ENCODE measurements around the gene DRC7. TPM values are rescaled to one million over a fixed set of nuclear protein-coding genes. Genes with fewer than 3 reads are reported as not detected.
"Not testable (repeated sequence)": the region's sequence is repeated elsewhere in the genome, so short reads cannot be mapped to it uniquely, and the experiment has no call there.

Gene DRC7
- total RNA-seq, 1 experiment from 2014 or later: not detected

DNA sequence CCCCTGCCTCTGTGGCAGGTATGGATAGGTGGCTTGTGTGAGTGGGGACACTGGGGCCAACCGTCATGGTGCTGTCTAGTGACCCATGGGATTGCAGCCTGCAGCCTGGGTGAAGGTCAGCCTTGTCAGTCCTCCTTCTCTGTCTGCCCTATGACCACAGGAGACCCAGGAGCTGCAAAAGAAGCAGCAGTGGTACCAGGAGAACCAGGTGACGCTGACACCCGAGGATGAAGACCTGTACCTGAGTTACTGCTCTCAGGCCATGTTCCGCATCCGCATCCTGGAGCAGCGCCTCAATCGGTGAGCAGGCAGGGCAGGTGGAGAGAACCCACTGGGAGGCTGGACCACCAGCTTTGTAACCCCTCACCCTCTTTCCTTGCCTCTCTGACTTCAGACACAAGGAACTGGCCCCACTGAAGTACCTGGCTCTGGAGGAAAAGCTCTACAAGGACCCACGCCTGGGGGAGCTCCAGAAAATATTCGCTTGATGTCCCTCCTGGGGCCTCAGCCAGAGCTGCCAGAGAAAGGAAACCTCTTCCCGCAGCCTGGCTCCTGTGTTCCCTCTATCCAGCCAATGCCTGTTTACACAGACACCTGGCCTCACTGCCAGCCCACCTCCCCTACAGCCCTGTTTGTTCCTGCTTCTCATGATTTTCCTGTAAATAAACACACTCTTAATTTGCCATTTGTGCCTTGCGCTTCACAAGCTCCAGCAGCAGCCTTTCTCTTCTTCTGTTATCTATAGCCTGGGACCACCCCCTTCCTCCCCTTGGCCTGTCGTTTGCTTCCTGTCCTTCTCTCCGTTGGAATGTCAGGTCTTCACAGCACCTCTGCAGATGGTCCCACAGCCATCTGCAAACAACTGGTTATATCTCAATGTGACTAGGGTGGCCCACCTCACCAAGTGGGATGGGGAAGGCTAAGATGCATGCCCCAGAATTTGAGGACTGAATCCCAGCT is 36.4 kb downstream of the DRC7 start:
- DNase-seq (ENCODE audit: extremely low read depth, low read depth): no peak

DNA sequence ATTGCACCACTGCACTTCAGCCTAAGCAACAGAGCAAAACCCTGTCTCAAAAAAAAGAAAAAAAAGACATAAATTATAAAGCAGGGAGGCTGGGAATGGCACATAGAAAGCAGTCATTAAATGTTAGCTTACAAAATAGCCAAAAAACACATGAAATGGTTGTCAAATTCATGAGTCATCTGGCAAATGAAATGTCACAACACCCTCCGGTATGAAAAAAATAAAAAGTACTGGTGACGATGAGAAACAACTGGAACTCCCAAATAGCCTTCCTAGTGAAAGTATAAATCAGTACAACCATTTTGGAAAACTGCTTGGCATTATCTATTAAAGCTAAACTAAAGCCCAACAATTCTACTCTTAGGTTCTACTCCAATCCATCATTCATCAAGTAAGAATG is 37.4 kb downstream of the DRC7 start:
- no peak for DNase-seq (ENCODE audit: extremely low read depth, low read depth)

DNA sequence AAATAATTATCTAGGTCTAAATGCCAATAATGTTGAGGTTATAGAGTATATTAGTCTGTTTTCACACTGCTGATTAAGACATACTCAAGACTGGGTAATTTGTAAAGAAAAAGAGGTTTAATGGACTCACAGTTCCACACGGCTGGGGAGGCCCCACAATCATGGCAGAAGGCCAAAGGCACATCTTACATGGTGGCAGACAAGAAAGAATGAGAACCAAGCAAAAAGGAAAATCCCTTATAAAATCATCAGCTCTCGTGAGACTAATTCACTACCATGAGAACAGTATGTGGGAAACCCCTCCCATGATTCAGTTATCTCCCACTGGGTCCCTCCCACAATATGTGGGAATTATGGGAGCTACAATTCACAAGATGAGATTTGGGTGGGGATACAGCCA is 38.1 kb downstream of the DRC7 start:
- no peak for DNase-seq (ENCODE audit: extremely low read depth, low read depth)

DNA sequence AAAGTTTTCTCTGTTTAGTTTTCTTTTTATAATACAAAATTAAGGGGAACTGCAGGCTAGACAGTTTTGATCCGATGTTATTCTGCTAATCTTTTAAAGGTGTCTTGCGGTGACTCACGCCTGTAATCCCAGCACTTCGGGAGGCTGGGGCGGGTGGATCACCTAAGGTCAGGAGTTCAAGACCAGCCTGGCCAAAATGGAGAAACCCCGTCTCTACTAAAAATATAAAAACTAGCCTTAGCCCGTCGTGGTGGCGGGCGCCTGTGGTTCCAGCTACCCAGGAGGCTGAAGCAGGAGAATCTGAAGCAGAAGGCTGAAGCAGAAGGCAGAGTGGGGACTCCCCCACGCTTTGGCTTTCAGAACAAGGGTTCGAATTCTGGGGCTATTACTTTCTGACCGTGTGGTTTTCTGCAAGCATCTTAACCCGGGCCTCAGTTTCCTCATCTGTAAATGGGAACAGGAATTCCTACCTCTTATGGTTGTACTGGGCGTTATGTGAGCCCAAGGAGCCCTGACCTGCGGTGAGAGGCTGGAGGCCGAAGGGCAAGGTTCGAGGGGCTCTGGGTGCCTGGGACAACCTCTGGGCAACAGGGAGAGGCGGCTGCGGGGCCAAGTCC is 39.8 kb downstream of the DRC7 start:
- DNase-seq (ENCODE audit: extremely low read depth, low read depth): no peak

DNA sequence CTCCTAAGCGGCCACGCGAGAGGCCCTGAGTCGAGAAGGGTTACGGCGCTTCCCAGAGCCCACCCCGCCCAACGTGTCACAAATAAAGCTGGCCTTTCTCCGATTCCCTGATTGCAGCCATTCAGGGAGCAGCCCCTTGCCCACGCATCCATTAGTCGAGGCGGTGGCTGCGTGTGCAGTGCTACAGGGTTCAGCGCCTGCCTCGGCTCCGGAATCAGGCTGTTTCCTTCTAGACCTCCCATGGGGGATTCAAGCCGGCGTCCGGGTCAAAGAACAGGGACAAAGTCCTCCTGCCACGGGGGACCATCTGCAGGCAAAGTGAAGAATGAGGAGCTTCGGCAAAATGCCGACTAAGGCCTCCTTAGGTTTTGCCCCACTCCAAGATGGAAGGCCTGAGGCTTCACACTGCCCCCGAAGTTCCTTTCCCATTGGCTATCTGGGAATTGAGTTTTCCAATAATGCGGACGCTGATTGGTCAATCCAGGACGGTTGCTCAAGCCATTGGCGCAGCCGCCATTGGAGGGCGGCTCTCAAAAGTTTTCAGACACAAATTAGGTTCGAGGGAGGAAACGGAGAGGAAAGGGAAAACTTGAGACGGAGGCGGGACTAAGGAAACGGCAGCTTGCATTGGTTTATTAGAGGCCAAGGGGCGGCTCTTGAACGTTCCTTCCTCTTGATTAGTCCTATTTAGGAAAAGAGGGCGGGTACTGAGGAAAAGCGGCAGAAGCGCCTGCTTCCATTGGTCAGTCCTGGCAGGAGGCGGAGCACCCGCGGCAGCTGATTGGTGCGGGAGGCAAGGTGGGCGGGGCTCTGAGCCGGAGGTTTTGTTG is 40.5 kb downstream of the DRC7 start:
- peak; percentile 100 for DNase-seq (ENCODE audit: extremely low read depth, low read depth)

DNA sequence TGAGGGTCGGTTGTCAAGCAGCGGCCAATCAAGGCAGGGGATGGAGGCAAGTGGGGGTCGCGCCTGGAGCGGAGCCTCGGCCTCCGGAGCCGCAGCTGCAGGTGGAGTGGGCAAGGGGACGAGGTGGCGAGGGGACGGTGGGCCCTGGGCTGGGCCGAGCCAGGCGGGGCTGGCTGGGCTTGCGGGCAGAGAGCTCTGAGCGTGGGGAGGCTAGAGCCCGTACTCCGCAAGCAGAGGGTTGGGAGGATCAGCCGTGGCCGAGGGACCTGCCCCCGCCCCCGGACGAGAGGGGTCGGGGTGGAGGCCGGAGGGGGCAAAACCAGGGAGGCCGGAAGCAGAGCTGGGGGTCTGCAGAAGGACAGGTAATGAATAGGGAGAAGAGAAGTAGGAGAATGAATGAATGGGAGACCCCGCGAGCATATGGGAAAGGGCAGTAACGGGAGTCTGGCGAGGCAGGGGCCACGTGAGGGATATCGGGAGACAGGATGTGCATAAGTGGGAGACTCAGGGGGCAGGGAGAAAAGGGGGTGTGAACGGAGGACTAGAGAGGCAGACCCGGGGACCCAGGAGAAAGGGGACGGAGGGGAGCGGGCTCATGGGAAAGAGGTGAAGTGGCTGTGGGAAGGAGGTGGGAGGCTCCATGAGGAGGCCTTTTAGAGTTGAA is 41.3 kb downstream of the DRC7 start, which contains the start of gene KATNB1:
KATNB1 (plus strand) TSS at position 16 of the 664 bp plus-strand sequence. CDS start 1,474 bp downstream, outside the sequence.
- DNase-seq (ENCODE audit: extremely low read depth, low read depth): no peak

DNA sequence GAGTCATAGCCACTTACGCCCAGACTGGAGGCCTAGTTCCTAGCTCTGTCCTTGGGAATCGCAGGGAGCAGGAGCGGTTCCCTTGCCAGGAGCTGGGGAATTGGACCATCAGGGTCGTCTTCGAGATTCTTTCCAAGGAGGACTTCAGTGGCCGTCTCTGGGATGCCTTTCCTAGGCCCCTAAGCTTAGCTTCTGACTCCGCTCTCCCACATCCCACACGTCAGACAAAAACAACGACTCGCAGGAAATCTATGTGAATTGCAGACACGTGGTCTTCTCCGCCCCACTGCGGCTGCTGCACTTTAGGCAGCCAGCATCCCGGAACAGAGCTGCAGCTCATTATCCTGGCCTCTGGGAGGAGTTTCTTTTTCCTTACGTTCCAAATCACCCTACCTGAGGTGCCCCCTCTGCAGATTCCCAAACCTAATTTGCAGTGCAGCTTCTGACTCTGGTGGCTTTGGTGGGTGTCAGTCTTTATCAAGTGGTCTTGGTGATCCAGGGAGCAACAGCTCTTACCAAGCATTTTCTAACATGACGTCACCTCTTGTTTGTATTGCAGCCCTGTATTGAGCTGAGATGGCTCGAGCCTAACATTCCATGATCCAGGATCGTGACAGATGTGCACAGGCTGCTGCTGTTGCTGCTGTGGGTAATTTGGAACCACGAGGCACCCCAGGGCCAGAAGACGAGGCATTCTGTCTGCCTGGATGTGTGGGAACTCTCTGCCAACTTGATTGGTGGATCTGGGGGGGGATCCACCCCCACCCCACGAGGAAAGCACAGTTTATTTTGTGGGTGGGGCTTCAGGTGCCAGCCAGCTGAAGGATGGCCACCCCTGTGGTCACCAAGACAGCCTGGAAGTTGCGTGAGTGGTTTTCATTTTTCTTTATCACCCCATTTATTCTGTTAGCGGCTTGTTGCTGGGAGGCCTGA is 42.1 kb downstream of the DRC7 start:
- DNase-seq (ENCODE audit: extremely low read depth, low read depth): peak; percentile 45

DNA sequence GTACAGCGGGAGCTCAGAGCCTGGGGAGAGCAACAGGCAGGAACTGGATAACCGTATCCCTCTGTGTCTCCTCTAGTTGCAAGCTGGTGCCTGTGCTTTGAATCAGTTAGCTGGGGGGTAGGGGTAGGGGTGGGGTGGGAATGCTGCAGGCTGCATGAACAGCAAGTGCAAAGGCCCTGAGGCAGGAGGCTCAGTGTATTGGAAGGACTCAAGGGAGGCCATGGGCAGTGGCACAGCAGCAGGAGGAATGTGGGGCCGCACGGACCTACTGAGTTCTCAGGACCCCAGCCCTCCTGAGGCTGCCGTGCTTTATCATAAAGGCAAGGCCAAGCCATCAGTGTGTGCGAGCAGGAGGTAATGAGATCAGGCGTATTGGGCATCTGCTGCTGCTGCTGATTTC is 44.2 kb downstream of the DRC7 start:
- no peak for DNase-seq (ENCODE audit: extremely low read depth, low read depth)

DNA sequence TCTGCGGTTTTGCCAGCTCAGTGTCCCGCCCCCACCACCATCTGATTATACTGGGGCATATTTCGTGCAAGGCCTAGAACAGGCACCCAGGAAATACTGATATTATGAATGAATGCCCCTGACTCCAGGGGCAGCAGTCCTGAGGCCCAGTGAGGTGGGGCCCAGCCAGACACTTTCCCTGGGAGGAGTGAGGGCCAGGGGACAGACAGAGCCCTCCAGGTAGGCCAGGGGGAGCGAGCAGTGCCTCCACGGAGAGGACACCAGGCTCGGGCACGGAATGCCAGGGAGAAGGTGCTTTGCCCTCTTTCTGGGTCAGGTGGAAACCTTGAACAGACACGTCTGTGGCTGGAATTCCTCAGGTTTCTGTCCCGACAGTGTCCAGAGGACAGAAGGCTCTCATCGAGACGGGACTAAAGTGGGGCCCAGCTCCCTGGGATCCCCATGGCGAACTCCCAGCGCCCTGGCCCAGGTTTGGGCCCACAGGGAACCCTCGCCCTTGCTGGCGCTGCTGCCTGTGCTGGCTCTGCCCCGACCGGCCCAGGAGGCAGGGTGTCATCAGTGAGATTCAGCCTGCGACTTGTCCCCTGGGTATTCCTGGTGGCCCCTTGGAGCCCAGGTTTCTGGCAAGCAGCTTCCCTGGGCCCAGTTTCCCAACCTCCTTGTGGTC is 45.3 kb downstream of the DRC7 start:
- no peak for DNase-seq (ENCODE audit: extremely low read depth, low read depth)

DNA sequence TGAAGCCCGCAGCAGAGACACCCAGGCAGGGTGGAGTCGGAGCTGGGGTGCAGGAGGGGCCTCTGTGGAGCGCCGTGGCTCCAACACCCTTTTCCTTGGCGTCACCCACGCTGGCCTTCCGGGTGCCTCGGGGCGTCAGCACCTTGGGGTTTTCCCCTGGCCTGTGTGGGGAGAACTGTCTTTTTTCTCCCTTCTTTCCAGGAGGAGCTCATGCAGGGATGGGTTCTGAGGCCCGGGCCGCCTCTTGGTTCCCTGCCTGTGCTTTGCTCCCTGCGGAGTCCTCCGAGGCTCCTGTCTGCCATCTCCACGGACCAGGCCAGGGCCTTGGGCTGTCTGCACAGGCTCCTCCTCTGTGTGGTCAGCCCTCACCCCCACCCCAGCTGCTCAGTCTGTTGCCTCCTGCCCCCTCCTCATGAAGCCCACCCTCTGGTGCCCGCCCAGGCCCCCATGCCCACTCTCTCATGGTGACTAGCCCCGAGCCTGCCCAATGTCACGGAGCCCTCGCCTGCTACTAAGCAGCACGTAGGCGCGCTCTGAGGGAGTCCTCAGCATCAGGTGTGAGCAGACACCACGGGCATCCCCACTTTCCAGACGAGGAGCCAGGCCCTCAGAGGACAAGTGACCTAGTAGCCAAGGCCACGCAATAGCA is 45.9 kb downstream of the DRC7 start:
- DNase-seq (ENCODE audit: extremely low read depth, low read depth): no peak

DNA sequence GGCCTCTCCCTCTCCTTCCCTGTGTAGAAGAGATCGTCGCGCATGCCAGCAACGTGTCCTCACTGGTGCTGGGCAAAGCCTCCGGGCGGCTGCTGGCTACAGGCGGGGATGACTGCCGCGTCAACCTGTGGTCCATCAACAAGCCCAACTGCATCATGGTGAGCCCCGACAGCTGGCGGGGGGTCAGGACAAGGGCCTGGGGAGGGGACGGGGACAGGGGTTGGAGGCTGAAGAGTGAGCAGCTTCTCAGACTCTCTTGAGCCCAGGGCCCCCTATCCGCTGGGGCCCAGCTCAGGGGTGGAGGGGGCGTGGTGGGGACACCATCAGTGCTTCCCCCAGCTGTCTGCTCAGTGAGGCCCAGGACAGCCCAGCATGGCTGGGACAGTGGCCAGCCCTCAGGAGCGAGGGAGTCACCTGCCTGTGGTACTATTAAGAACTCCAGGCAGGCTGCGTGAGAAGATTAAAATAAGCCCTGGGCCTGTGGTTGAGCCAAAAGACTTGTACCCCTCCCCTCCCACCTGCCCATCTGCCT is 47.1 kb downstream of the DRC7 start:
- no peak for DNase-seq (ENCODE audit: extremely low read depth, low read depth)

DNA sequence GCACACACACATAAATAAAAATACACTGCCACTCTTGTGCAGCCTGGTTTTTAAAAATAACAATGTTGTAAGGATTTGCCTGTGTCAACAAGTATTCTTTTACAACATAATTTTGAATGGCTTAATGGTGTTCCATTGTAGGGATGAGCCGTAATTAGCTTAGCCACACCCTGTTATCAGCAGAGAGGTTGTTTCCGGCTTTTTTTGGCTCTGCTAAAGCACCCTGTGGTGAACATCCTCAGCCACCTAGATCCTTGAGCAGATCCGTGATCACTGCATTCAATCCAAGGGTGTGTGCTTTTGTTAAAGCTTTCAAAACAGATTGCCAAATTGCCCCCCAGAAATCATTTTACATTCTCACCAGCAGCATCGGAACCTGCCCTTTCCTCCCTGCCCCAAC is 47.9 kb downstream of the DRC7 start:
- DNase-seq (ENCODE audit: extremely low read depth, low read depth): no peak

DNA sequence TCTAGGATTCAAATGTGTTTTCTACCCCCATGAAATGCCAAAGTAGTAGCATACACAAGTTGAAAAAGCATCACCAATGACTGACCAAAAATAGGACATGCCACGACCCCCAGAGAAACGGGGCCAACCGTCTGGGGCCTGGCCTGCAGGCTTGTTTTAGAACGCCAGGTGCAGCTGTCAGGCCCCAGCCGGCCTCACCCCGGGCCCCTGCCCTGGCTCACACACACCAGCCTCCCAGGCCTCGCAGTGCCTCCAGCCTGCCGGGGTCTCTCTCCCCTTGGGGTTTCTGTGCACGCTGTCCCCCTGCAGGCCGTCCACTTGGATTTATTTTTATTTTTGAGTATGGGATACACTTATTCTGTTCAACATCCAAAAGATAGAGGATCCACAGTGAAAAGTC is 48.9 kb downstream of the DRC7 start:
- DNase-seq (ENCODE audit: extremely low read depth, low read depth): no peak

DNA sequence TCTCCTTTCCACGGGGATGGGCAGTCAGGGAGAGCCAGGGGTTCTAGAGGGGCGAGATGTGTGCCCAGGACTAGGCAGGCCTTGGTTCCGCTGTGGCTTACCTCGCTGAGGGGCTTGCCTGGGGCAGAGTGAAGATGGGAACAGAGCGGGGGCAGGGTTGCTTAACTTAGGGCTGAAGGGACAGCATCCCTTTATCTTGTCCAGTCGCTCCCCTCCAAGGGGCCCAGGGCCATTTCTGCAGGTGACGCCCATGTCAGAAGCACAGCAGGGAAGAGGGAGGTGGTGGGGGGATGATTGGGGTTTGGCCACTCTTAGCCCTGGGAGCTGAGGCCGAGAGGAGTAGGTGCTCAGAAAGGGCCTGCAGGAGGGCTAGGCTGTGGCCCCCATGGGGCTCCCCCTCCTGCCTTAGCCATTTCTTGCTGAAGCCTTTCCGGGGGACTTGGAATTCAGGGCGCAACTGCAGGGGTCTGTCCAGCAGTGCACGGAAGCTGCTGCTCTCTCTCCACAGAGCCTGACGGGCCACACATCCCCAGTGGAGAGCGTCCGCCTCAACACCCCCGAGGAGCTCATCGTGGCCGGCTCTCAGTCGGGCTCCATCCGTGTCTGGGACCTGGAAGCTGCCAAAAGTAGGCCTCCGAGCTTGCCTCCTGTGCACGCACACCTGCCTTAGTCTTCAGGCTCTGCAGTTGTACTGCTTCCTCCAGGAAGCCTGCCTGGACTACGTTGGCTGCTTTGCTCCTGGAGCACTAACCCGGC is 49.5 kb downstream of the DRC7 start:
- no peak for DNase-seq (ENCODE audit: extremely low read depth, low read depth)

DNA sequence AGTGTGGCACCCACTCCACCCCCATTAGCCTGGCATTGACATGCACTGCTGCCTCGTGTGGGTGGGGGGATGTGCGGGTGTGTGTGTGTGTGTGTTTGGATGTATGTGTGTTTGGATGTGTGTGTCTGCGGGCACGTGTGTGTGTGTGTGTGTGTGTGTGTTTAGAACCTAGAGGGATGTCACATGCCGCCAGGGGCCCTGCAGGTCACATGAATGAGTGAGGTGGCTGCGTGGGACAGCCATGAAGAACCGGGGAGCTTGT is 50.0 kb downstream of the DRC7 start:
- DNase-seq (ENCODE audit: extremely low read depth, low read depth): no peak

DNA sequence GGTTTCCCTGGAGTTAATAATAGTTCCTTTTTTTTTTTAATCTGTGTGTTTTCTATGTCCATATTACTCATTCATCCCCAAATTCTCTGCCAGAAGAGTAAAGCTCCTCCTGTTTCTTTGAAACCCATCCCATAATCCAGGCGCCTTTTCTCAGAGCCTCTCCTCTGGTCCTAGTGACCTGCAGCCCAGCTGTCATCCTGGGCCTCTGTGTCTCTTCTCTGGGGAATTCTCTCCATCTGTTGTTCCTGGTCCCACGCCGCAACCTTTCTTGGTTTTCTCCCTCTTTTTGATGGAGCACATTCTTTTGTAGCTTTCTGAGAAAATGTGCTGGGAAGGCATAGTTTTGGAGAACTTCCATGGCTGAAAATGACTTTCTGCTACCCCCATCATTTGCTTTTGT is 51.2 kb downstream of the DRC7 start:
- DNase-seq (ENCODE audit: extremely low read depth, low read depth): no peak

DNA sequence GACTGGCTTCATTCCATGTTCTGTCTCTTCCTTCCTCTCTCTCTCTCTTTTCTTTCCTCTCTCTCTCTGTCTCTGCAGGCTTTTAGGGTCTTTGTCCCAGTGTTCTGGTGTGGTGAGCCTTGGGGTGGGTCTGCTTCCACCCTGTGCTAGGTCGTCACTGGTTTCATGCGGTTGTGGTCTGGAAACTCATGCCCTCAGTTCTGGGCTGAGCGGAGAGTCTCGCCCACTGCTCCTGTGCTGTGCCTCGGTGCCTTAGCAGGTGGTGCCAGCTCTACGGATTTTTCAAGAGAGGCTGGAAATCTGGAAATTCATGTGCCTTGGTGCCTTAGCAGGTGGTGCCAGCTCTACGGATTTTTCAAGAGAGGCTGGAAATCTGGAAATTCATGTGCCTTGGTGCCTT is 51.7 kb downstream of the DRC7 start:
- not testable (repeated sequence) for DNase-seq (ENCODE audit: extremely low read depth, low read depth)

DNA sequence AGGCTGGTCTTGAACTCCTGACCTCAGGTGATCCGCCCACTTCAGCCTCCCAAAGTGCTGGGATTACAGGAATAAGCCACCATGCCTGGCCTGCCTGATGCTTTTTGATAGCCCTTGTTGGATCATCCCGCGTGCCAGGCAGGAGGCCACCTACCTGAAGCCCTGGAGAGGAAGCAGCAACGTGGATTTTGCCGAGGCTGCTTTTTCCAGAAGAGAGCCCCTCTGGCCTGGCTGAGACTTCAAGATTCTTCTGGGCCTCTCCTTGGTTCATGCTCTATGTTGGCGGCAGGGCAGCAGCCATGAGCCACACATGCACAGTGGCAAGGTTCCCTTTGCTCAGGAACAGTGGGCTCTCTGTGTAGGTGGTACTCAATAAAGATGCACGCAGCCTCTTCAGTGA is 52.5 kb downstream of the DRC7 start:
- DNase-seq (ENCODE audit: extremely low read depth, low read depth): no peak

All from NCI-H460 (cell line).